Neural cell (in vitro differentiated cells): ENCODE data around the gene CSTF1. TPM values are rescaled to one million over a fixed set of nuclear protein-coding genes. Genes with fewer than 3 reads are reported as not detected.
A peak's percentile ranks its signal among the peaks of the same experiment; 100 is the strongest.
"Not testable (repeated sequence)": the region's sequence is repeated elsewhere in the genome, so short reads cannot be mapped to it uniquely, and the experiment has no call there.

Source experiments
- H2AFZ ChIP-seq: fragments of 200-600, 300-800 bp; sonication (generic), shearing (Covaris generic); 2 replicates; pipeline ENCODE4 v1.6.0; 2014; ENCODE audit warnings: low read depth, mild to moderate bottlenecking, antibody characterized with exemption, low read length, moderate library complexity
- H3F3A ChIP-seq: fragments of 200-600 bp; shearing (Covaris generic); 2 replicates; pipeline ENCODE4 v1.6.1; 2016; ENCODE audit warnings: mild to moderate bottlenecking, moderate library complexity, mixed read lengths, antibody characterized with exemption, low read length; ENCODE audit not compliant: insufficient read depth, poor library complexity, severe bottlenecking
- H3K27ac ChIP-seq: fragments of 200-600, 300-800 bp; sonication (generic), shearing (Covaris generic); 2 replicates; pipeline ENCODE4 v1.5.1; 2014; ENCODE audit warnings: mild to moderate bottlenecking, low read length, moderate library complexity
- H3K27me3 ChIP-seq: fragments of 300-800, 200-600 bp; sonication (generic), shearing (Covaris generic); 2 replicates; pipeline ENCODE4 v1.6.0; 2014; ENCODE audit warnings: mild to moderate bottlenecking, low read depth, low read length, moderate library complexity; ENCODE audit not compliant: insufficient read depth
- H3K36me3 ChIP-seq: fragments of 300-800, 200-600 bp; sonication (generic), shearing (Covaris generic); 2 replicates; pipeline ENCODE4 v1.5.1; 2014; ENCODE audit warnings: mild to moderate bottlenecking, antibody characterized with exemption, low read length, moderate library complexity; ENCODE audit not compliant: insufficient read depth
- H3K4me2 ChIP-seq: fragments of 300-800, 200-600 bp; sonication (generic), shearing (Covaris generic); 2 replicates; pipeline ENCODE4 v1.6.0; 2014; ENCODE audit warnings: mild to moderate bottlenecking, low read length
- H3K4me3 ChIP-seq: fragments of 300-800, 200-600 bp; sonication (generic), shearing (Covaris generic); 2 replicates; pipeline ENCODE4 v1.5.1; 2014; ENCODE audit warnings: mild to moderate bottlenecking, low read length, moderate library complexity
- H3K79me2 ChIP-seq: fragments of 200-600 bp; shearing (Covaris generic); replicated peaks from 2 replicates; pipeline ENCODE4 v1.6.0; 2014; ENCODE audit warnings: mild to moderate bottlenecking, low read length, moderate library complexity; ENCODE audit not compliant: insufficient read depth
- H3K9ac ChIP-seq: fragments of 300-800, 200-600 bp; sonication (generic), shearing (Covaris generic); 2 replicates; pipeline ENCODE4 v1.6.1; 2016; ENCODE audit warnings: mild to moderate bottlenecking, low read length, mixed read lengths
- H3K9me2 ChIP-seq: fragments of 200-600 bp; shearing (Covaris generic); 2 replicates; pipeline ENCODE4 v1.6.1; 2016; ENCODE audit warnings: mild to moderate bottlenecking, low read length, mixed read lengths; ENCODE audit not compliant: insufficient read depth
- H3K9me3 ChIP-seq: fragments of 200-600, 300-800 bp; sonication (generic), shearing (Covaris generic); 2 replicates; pipeline ENCODE4 v1.6.1; 2016; ENCODE audit warnings: mild to moderate bottlenecking, mixed run types, low read length, moderate library complexity, mixed read lengths
- H4K20me1 ChIP-seq: fragments of 200-600 bp; shearing (Covaris generic); 2 replicates; pipeline ENCODE4 v1.6.1; 2016; ENCODE audit warnings: mild to moderate bottlenecking, mixed run types; ENCODE audit not compliant: insufficient read depth
- EP300 ChIP-seq: fragments of 450-650 bp; conservative IDR thresholded peaks from 2 replicates; pipeline ENCODE4 v1.6.1; 2014; ENCODE audit warnings: antibody characterized with exemption, mild to moderate bottlenecking, moderate library complexity; ENCODE audit not compliant: poor library complexity, severe bottlenecking
- EZH2 ChIP-seq: fragments of 200-600, 300-800 bp; shearing (Covaris generic), sonication (generic); IDR thresholded peaks from 2 replicates; pipeline ENCODE4 v1.6.1; 2014; ENCODE audit warnings: antibody characterized with exemption, low read length, borderline replicate concordance, mild to moderate bottlenecking; ENCODE audit not compliant: insufficient read depth, poor library complexity, severe bottlenecking
- MXI1 ChIP-seq: fragments of 450-650 bp; conservative IDR thresholded peaks from 2 replicates; pipeline ENCODE4 v1.6.1; 2014; ENCODE audit warnings: antibody characterized with exemption, mild to moderate bottlenecking; ENCODE audit not compliant: poor library complexity, severe bottlenecking
- POLR2AphosphoS5 ChIP-seq: IDR thresholded peaks from 2 replicates; pipeline ENCODE4 v1.6.1; 2012
- RAD21 ChIP-seq: fragments of 450-650 bp; conservative IDR thresholded peaks from 2 replicates; pipeline ENCODE4 v1.6.1; 2014; ENCODE audit warnings: antibody characterized with exemption, mild to moderate bottlenecking, moderate library complexity
- SMC3 ChIP-seq: fragments of 450-650 bp; conservative IDR thresholded peaks from 2 replicates; pipeline ENCODE4 v1.6.1; 2014; ENCODE audit warnings: antibody characterized with exemption, mild to moderate bottlenecking, moderate library complexity; ENCODE audit not compliant: poor library complexity
- TAF1 ChIP-seq: IDR thresholded peaks from 2 replicates; pipeline ENCODE4 v1.6.1; 2012; ENCODE audit warnings: low read depth
- polyA plus RNA-seq: library from polyadenylated mRNA; depleted of rRNA; stranded (reverse); fragments of >200 nt; gene quantifications from 2 replicates; pipeline ENCODE4 v1.2.3, GENCODE V29; 2014
- TF ChIP-seq, protein P1 (sequence below): fragments of 450-650 bp; IDR thresholded peaks from 2 replicates; pipeline ENCODE4 v1.5.1; 2014; ENCODE audit warnings: antibody characterized with exemption, mild to moderate bottlenecking, moderate library complexity; ENCODE audit not compliant: poor library complexity, severe bottlenecking
- TF ChIP-seq, protein P2 (sequence below): IDR thresholded peaks from 2 replicates; pipeline ENCODE4 v1.6.1; 2012; ENCODE audit warnings: borderline replicate concordance

Gene CSTF1
- polyA plus RNA-seq, 1 donor from 2014 or later: 24.0 TPM

DNA sequence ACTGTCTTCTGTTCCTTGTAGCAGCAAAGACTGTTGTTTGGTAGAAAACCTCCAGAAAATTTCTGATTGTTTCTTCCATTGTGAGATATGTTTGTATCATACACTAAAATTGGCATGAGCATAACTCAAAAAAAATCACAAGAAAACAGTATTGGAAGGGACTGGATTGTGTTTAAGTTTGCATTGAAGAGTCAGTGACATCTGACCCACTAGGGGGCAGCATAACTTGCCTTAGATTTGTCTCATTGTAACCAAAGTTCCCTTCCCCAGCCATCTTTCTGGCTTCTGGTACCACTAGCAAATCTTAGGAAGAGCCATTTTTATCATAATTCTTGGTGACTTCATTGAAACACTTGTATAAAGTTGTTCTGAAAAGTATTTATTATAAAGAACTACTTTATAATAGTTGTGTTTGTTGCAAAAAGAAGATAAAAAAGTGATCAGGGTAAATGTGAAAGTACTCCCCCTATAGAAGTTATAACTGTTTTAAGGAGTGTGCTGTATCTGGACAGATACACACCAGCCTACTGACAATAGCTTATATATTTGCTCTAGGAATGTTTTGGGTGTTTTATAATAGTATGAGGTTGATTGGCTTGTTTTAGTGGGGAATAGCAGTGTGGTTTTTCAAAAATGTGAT lies 7.7 kb downstream of the CSTF1 start:
- Histone ChIP-seq H3K4me2 (no peak overlapping the region), H3K79me2 (peaks cover 6% of the 10 kb centered on the region), H3K27me3 (no peaks in the 10 kb centered on the region), H4K20me1 (no peaks in the 10 kb centered on the region), H3F3A (no peaks in the 10 kb centered on the region), H3K4me3 (no peak overlapping the region), H3K9ac (no peak overlapping the region), H3K9me2 (no peaks in the 10 kb centered on the region), H2AFZ (no peak overlapping the region), H3K36me3 (peaks cover 12% of the 10 kb centered on the region), H3K27ac (no peak overlapping the region), H3K9me3 (no peaks in the 10 kb centered on the region)
- TF ChIP-seq, protein P1, sequence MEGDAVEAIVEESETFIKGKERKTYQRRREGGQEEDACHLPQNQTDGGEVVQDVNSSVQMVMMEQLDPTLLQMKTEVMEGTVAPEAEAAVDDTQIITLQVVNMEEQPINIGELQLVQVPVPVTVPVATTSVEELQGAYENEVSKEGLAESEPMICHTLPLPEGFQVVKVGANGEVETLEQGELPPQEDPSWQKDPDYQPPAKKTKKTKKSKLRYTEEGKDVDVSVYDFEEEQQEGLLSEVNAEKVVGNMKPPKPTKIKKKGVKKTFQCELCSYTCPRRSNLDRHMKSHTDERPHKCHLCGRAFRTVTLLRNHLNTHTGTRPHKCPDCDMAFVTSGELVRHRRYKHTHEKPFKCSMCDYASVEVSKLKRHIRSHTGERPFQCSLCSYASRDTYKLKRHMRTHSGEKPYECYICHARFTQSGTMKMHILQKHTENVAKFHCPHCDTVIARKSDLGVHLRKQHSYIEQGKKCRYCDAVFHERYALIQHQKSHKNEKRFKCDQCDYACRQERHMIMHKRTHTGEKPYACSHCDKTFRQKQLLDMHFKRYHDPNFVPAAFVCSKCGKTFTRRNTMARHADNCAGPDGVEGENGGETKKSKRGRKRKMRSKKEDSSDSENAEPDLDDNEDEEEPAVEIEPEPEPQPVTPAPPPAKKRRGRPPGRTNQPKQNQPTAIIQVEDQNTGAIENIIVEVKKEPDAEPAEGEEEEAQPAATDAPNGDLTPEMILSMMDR: peak; percentile 78
- TF ChIP-seq EP300: no peak
- peak; percentile 72 for TF ChIP-seq RAD21
- peak; percentile 80 for TF ChIP-seq SMC3
- TF ChIP-seq MXI1: no peak
- TF ChIP-seq EZH2: no peak
- TF ChIP-seq, protein P2, sequence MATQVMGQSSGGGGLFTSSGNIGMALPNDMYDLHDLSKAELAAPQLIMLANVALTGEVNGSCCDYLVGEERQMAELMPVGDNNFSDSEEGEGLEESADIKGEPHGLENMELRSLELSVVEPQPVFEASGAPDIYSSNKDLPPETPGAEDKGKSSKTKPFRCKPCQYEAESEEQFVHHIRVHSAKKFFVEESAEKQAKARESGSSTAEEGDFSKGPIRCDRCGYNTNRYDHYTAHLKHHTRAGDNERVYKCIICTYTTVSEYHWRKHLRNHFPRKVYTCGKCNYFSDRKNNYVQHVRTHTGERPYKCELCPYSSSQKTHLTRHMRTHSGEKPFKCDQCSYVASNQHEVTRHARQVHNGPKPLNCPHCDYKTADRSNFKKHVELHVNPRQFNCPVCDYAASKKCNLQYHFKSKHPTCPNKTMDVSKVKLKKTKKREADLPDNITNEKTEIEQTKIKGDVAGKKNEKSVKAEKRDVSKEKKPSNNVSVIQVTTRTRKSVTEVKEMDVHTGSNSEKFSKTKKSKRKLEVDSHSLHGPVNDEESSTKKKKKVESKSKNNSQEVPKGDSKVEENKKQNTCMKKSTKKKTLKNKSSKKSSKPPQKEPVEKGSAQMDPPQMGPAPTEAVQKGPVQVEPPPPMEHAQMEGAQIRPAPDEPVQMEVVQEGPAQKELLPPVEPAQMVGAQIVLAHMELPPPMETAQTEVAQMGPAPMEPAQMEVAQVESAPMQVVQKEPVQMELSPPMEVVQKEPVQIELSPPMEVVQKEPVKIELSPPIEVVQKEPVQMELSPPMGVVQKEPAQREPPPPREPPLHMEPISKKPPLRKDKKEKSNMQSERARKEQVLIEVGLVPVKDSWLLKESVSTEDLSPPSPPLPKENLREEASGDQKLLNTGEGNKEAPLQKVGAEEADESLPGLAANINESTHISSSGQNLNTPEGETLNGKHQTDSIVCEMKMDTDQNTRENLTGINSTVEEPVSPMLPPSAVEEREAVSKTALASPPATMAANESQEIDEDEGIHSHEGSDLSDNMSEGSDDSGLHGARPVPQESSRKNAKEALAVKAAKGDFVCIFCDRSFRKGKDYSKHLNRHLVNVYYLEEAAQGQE: no peak
- TF ChIP-seq TAF1: no peak

DNA sequence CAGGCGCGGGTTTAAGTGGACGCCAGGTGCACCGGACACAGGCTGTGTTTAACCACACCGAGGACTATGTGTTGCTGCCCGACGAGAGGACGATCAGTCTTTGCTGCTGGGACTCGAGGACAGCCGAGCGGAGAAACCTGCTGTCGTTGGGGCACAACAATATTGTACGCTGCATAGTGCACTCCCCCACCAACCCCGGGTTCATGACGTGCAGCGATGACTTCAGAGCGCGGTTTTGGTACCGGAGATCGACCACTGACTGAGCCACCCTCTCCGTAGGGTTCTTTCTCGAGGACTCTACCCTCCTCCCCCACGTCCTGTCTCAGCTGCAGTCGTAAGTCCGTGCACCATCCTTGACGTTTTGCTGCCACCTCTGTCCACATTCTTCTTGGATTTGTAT lies 11.0 kb downstream of the CSTF1 start:
- Histone ChIP-seq H3K9me2 (no peaks in the 10 kb centered on the region), H4K20me1 (no peaks in the 10 kb centered on the region), H3F3A (no peaks in the 10 kb centered on the region), H3K27ac (no peak overlapping the region), H3K4me2 (no peak overlapping the region), H3K4me3 (no peak overlapping the region), H3K79me2 (peaks cover 6% of the 10 kb centered on the region), H3K27me3 (no peaks in the 10 kb centered on the region), H3K9me3 (no peaks in the 10 kb centered on the region), H3K9ac (no peak overlapping the region), H3K36me3 (no peaks in the 10 kb centered on the region), H2AFZ (no peak overlapping the region)
- TF ChIP-seq, protein P1: no peak
- no peak for TF ChIP-seq RAD21
- TF ChIP-seq TAF1: no peak
- no peak for TF ChIP-seq MXI1
- TF ChIP-seq SMC3: no peak
- no peak for TF ChIP-seq EP300
- no peak for TF ChIP-seq POLR2AphosphoS5
- TF ChIP-seq EZH2: no peak
- TF ChIP-seq, protein P2: no peak

DNA sequence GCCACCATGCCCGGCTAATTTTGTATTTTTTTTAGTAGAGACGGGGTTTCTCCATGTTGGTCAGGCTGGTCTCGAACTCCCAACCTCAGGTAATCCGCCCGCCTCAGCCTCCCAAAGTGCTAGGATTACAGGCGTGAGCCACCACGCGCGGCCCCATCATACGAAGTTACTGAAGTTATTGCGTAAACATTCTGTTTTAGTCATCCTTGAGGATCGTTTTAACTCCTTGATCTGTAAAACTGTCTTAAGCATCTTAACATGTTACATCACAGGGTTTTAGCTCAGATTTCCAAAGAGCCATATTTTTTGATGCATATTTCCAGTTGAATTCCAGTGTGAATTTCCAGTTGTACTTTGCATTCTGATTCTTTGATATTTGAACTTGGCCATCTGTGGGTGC lies 12.9 kb downstream of the CSTF1 start:
- H3K9ac ChIP-seq, H3K36me3 ChIP-seq, H3K9me3 ChIP-seq, H3K9me2 ChIP-seq, H3F3A ChIP-seq, H3K4me3 ChIP-seq, H2AFZ ChIP-seq, H3K27me3 ChIP-seq, H3K79me2 ChIP-seq, H3K27ac ChIP-seq, H4K20me1 ChIP-seq, H3K4me2 ChIP-seq: not testable (repeated sequence)
